ENCODE measurements around the gene COX5A. TPM values are rescaled to one million over a fixed set of nuclear protein-coding genes. Genes with fewer than 3 reads are reported as not detected.
"Not testable (repeated sequence)": the region's sequence is repeated elsewhere in the genome, so short reads cannot be mapped to it uniquely, and the experiment has no call there.

The COX5A gene
- total RNA-seq, 4 donors from 2014 or later: 59.4 to 326 (median 195) TPM

- TF ChIP-seq CTCF (IDR thresholded peaks at IDR 0.05) (no peak), POLR2A (IDR thresholded peaks at IDR 0.05) (peak in 1 of 2 donors; percentile 39)
- Histone ChIP-seq H3K27ac (peak overlapping the region in 3 of 4 donors; percentile 71 to 90 (median 85)), H3K4me1 (peaks cover 0 to 40% (median 7%) of the 10 kb centered on the region in 4 donors), H3K9me3 (no peaks in the 10 kb centered on the region), H3K36me3 (peaks cover 0 to 19% (median 0%) of the 10 kb centered on the region in 3 donors), H3K4me3 (peak overlapping the region in 1 of 4 donors; percentile 14), H3K27me3 (no peaks in the 10 kb centered on the region)
- peak in 2 of 3 donors; percentile 89 to 92 for DNase-seq
Observed at GRCh38 chr15:74891469-74891868, 46.4 kb downstream of the COX5A start.

DNA sequence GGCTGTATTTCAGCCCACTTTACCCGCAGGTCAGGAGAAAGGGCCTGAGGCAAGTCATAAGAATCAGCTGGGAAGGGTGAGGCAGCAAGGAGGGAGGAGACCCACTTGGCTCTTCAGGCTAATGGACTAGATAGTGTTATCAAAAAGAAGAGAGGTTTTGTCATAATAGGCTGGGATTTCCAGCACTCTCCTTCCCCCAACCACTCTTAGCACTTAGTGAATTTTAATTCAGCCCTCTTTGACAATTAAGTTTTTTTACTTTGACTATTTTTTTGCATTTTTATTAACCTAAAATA, 47.3 kb downstream of the COX5A start:
- Histone ChIP-seq H3K4me3 (peak overlapping the region; percentile 61 to 89 (median 75)), H3K27ac (peak overlapping the region; percentile 71 to 90 (median 86)), H3K4me1 (peaks cover 0 to 40% (median 7%) of the 10 kb centered on the region in 4 donors), H3K36me3 (peaks cover 0 to 13% (median 0%) of the 10 kb centered on the region in 3 donors), H3K27me3 (no peaks in the 10 kb centered on the region), H3K9me3 (no peaks in the 10 kb centered on the region)
- TF ChIP-seq POLR2A (IDR thresholded peaks at IDR 0.05) (no peak), CTCF (IDR thresholded peaks at IDR 0.05) (no peak)
- no peak for DNase-seq

- Histone ChIP-seq H3K36me3 (peaks cover 0 to 13% (median 0%) of the 10 kb centered on the region in 3 donors), H3K27me3 (no peaks in the 10 kb centered on the region), H3K4me3 (peak within 1 kb of the TSS; percentile 61 to 89 (median 75)), H3K27ac (peak within 1 kb of the TSS; percentile 71 to 90 (median 86)), H3K9me3 (no peaks in the 10 kb centered on the region), H3K4me1 (peaks cover 0 to 40% (median 7%) of the 10 kb centered on the region in 4 donors)
- TF ChIP-seq CTCF (IDR thresholded peaks at IDR 0.05) (peak in 4 of 6 experiments; percentile 7 to 50 (median 37)), POLR2A (IDR thresholded peaks at IDR 0.05) (peak; percentile 51 to 74)
- DNase-seq: peak; percentile 83 to 93 (median 87)
Observed at GRCh38 chr15:74889883-74890664, 47.8 kb downstream of the COX5A start, which contains the start of gene MPI. TSS of gene MPI (plus strand) at chr15:74890042. CDS start at chr15:74890074, 32 bp downstream.

- Histone ChIP-seq H3K4me3 (peak overlapping the region; percentile 61 to 89 (median 75)), H3K27me3 (no peaks in the 10 kb centered on the region), H3K9me3 (no peaks in the 10 kb centered on the region), H3K36me3 (peaks cover 0 to 13% (median 0%) of the 10 kb centered on the region in 3 donors), H3K4me1 (peaks cover 0 to 40% (median 7%) of the 10 kb centered on the region in 4 donors), H3K27ac (peak overlapping the region; percentile 71 to 90 (median 86))
- TF ChIP-seq CTCF (IDR thresholded peaks at IDR 0.05): no peak
- no peak for TF ChIP-seq POLR2A (IDR thresholded peaks at IDR 0.05)
- DNase-seq: peak in 1 of 3 donors; percentile 61
Observed at GRCh38 chr15:74889390-74889882, 48.4 kb downstream of the COX5A start.

GRCh38 chr15:74888716-74889115, 49.2 kb downstream of the COX5A start:
- no peaks in the 10 kb centered on the region for H3K27me3 ChIP-seq
- DNase-seq: peak in 1 of 3 donors; percentile 33
- TF ChIP-seq POLR2A (IDR thresholded peaks at IDR 0.05) (no peak), CTCF (IDR thresholded peaks at IDR 0.05) (no peak)
- H3K27ac ChIP-seq: no peak overlapping the region
- no peak overlapping the region for H3K4me3 ChIP-seq
- peaks cover 0 to 40% (median 7%) of the 10 kb centered on the region in 4 donors for H3K4me1 ChIP-seq
- H3K9me3 ChIP-seq: no peaks in the 10 kb centered on the region
- peaks cover 0 to 13% (median 0%) of the 10 kb centered on the region in 3 donors for H3K36me3 ChIP-seq

GRCh38 chr15:74887537-74888193, 50.2 kb downstream of the COX5A start:
- H3K4me1 ChIP-seq: peaks cover 0 to 30% (median 5%) of the 10 kb centered on the region in 4 donors
- H3K27ac ChIP-seq, H3K36me3 ChIP-seq, H3K4me3 ChIP-seq, H3K9me3 ChIP-seq, DNase-seq, H3K27me3 ChIP-seq: not testable (repeated sequence)
